Esophagus muscularis mucosa (tissue), 3 donors: ENCODE data around the gene AP2B1.

ENCODE experiments used
- CTCF ChIP-seq, 3 experiments: fragments of 200-600 bp in 2 of 3; fragments of 450-650 bp in 1 of 3; sonication (generic) in 2 of 3; IDR thresholded peaks; one replicate each; pipeline ENCODE4 v1.5.1; 2017 to 2019; ENCODE audit warnings: antibody characterized with exemption in 3 of 3, mild to moderate bottlenecking in 2 of 3, moderate library complexity in 1 of 3
- POLR2A ChIP-seq: fragments of 450-650 bp; IDR thresholded peaks from one replicate; pipeline ENCODE4 v1.6.1; 2017; ENCODE audit warnings: antibody characterized with exemption, moderate library complexity, mild to moderate bottlenecking, low read depth
- POLR2AphosphoS5 ChIP-seq, 2 donors: sonication (generic); formaldehyde crosslinking; IDR thresholded peaks; one replicate each; pipeline ENCODE4 v1.6.1; 2017; ENCODE audit warnings: antibody characterized with exemption in 2 of 2

- TF ChIP-seq CTCF (IDR thresholded peaks at IDR 0.05) (no peak), POLR2AphosphoS5 (IDR thresholded peaks at IDR 0.05) (no peak), POLR2A (no peak)
Measured at GRCh38 chr17:35666967-35667532, 79.9 kb downstream of the AP2B1 start.
